HCT116 (cell line): ENCODE data around the gene R3HDM1. TPM values are rescaled to one million over a fixed set of nuclear protein-coding genes. Genes with fewer than 3 reads are reported as not detected.

Experiments
- ATAC-seq: fragments of 200-7000 bp; cut with Tn5 transposase; 2 replicates; pipeline ENCODE4 v1.9.1; 2020; ENCODE audit warnings: mild to moderate bottlenecking, moderate library complexity
- BruUV-seq: library from RNA; stranded (reverse); fragments of 400-500 nt; replicated peaks from 2 replicates; lab custom pipeline; 2021; lab: Mats Ljungman, UMichigan
- CTCF ChIA-PET: fragments of 300-600 bp; sonication (Branson Sonifier 250); formaldehyde crosslinking; loops from one replicate; lab custom pipeline; 2021; ENCODE audit warnings: antibody characterized with exemption; lab: Charles Lee
- POLR2A ChIA-PET: fragments of 300-600, 350-600 bp; sonication (Branson Sonifier 250); formaldehyde crosslinking; loops from one replicate; lab custom pipeline; 2021; ENCODE audit warnings: antibody characterized with exemption; lab: Charles Lee
- RAD21 ChIA-PET, 2 experiments: fragments of 300-600 bp; sonication (Branson Sonifier 250); formaldehyde crosslinking; loops; one replicate each; lab custom pipeline; 2023; ENCODE audit warnings: low total read pairs in 2 of 2; ENCODE audit not compliant: uncharacterized antibody in 2 of 2, unreplicated experiment in 2 of 2, low non-redundant PET in 1 of 2; lab: Charles Lee
- DNase-seq: peaks from one replicate; pipeline ENCODE4 v3.0.0-alpha.2; 2010; ENCODE audit warnings: low read depth, low spot score
- H2AFZ ChIP-seq: fragments of 200-600 bp; shearing (Covaris generic), sonication (generic); 2 replicates; pipeline ENCODE4 v1.6.1; 2017; ENCODE audit warnings: low read depth, mixed run types, mixed read lengths, antibody characterized with exemption, low read length; ENCODE audit not compliant: poor library complexity, severe bottlenecking
- H3K27ac ChIP-seq: 2 replicates; pipeline ENCODE4 v1.5.1; 2012; ENCODE audit warnings: low read depth, low read length
- H3K27me3 ChIP-seq: fragments of 200-600 bp; sonication (generic); 2 replicates; pipeline ENCODE4 v1.6.1; 2016; ENCODE audit warnings: mixed run types, low read length, mixed read lengths; ENCODE audit not compliant: insufficient read depth
- H3K36me3 ChIP-seq, 2 experiments: fragments of 200-500 bp in 1 of 2; fragments of 200-600 bp in 1 of 2; sonication (Bioruptor generic) in 1 of 2; sonication (generic) in 1 of 2; 2 replicates each; pipeline versions ENCODE4 v1.5.1 to v1.6.1; 2014 to 2016; ENCODE audit warnings: low read length in 2 of 2, inconsistent platforms in 1 of 2, mixed read lengths in 1 of 2, mixed run types in 1 of 2; ENCODE audit not compliant: insufficient read depth in 2 of 2, control insufficient read depth in 1 of 2
- H3K4me1 ChIP-seq, 2 experiments: fragments of 200-600 bp in 1 of 2; sonication (generic) in 1 of 2; 2 replicates each; pipeline versions ENCODE4 v1.5.1 to v1.6.1; 2012 to 2017; ENCODE audit warnings: low read length in 2 of 2, inconsistent platforms in 1 of 2, mild to moderate bottlenecking in 1 of 2, mixed read lengths in 1 of 2, mixed run types in 1 of 2, moderate library complexity in 1 of 2; ENCODE audit not compliant: insufficient read depth in 2 of 2, control insufficient read depth in 1 of 2
- H3K4me2 ChIP-seq: fragments of 200-600 bp; sonication (generic); 2 replicates; pipeline ENCODE4 v1.6.1; 2017; ENCODE audit warnings: mixed run types, low read length, mixed read lengths
- H3K4me3 ChIP-seq, 2 experiments: fragments of 200-600 bp in 1 of 2; sonication (generic) in 1 of 2; replicated peaks in 1 of 2; 2 replicates each; pipeline ENCODE4 v1.5.1; 2011 to 2016; ENCODE audit warnings: low read length in 2 of 2, control low read depth in 1 of 2, low read depth in 1 of 2, mild to moderate bottlenecking in 1 of 2, mixed read lengths in 1 of 2, mixed run types in 1 of 2
- H3K79me2 ChIP-seq: fragments of 200-600 bp; sonication (generic); 2 replicates; pipeline ENCODE4 v1.6.1; 2017; ENCODE audit warnings: mild to moderate bottlenecking, mixed run types, low read length, moderate library complexity, mixed read lengths; ENCODE audit not compliant: insufficient read depth
- H3K9ac ChIP-seq: fragments of 200-600 bp; sonication (generic); 2 replicates; pipeline ENCODE4 v1.6.1; 2016; ENCODE audit warnings: low read length, mixed read lengths
- H3K9me2 ChIP-seq: fragments of 200-600 bp; sonication (generic), shearing (Covaris generic); 2 replicates; pipeline ENCODE4 v1.6.1; 2017; ENCODE audit warnings: mixed run types, mild to moderate bottlenecking, moderate library complexity; ENCODE audit not compliant: insufficient read depth
- H3K9me3 ChIP-seq, 2 experiments: fragments of 200-500 bp in 1 of 2; fragments of 200-600 bp in 1 of 2; sonication (Bioruptor generic) in 1 of 2; sonication (generic) in 1 of 2; 2 replicates each; pipeline ENCODE4 v1.6.1; 2014 to 2017; ENCODE audit warnings: low read length in 2 of 2, mixed read lengths in 2 of 2, inconsistent platforms in 1 of 2, low read depth in 1 of 2, mild to moderate bottlenecking in 1 of 2, mixed run types in 1 of 2, moderate library complexity in 1 of 2; ENCODE audit not compliant: control insufficient read depth in 1 of 2, insufficient read depth in 1 of 2
- H4K20me1 ChIP-seq: fragments of 200-600 bp; sonication (generic), shearing (Covaris generic); 2 replicates; pipeline ENCODE4 v1.6.1; 2017; ENCODE audit warnings: mixed run types, mild to moderate bottlenecking, moderate library complexity; ENCODE audit not compliant: insufficient read depth
- CBX3 ChIP-seq: IDR thresholded peaks from 2 replicates; pipeline ENCODE4 v1.6.1; 2012; ENCODE audit warnings: low read depth
- CEBPB ChIP-seq: IDR thresholded peaks from 2 replicates; pipeline ENCODE4 v1.6.1; 2012; ENCODE audit warnings: low read depth
- ELF1 ChIP-seq: IDR thresholded peaks from 2 replicates; pipeline ENCODE4 v1.6.1; 2012; ENCODE audit warnings: low read depth, borderline replicate concordance
- EZH2phosphoT487 ChIP-seq: fragments of 200-600 bp; IDR thresholded peaks from 2 replicates; pipeline ENCODE4 v1.6.1; 2018; ENCODE audit warnings: antibody characterized with exemption, borderline replicate concordance
- FOSL1 ChIP-seq: IDR thresholded peaks from 2 replicates; pipeline ENCODE4 v1.6.1; 2012; ENCODE audit warnings: low read depth
- JUND ChIP-seq: IDR thresholded peaks from 2 replicates; pipeline ENCODE4 v1.6.1; 2012
- POLR2AphosphoS5 ChIP-seq: IDR thresholded peaks from 2 replicates; pipeline ENCODE4 v1.6.1; 2011; ENCODE audit warnings: mild to moderate bottlenecking, low read depth, low read length, moderate library complexity
- RAD21 ChIP-seq: IDR thresholded peaks from 2 replicates; pipeline ENCODE4 v1.6.1; 2012; ENCODE audit warnings: low read depth, mild to moderate bottlenecking
- SRF ChIP-seq: IDR thresholded peaks from 2 replicates; pipeline ENCODE4 v1.6.1; 2012; ENCODE audit warnings: low read depth
- YY1 ChIP-seq: IDR thresholded peaks from 2 replicates; pipeline ENCODE4 v1.6.1; 2011; ENCODE audit warnings: low read length, low read depth, moderate library complexity, mild to moderate bottlenecking; ENCODE audit not compliant: insufficient replicate concordance; ENCODE audit errors: extremely low read depth
- intact Hi-C: fragments of 100-400 bp; cut with micrococcal nuclease; formaldehyde crosslinking; loops from 2 replicates; pipeline ENCODE4 v1.10.0; 2022
- total RNA-seq: library from RNA; stranded (reverse); gene quantifications from one replicate; pipeline ENCODE4 v1.2.1, GENCODE V29; 2021; ENCODE audit not compliant: unreplicated experiment
- TF ChIP-seq, protein P1 (sequence below): IDR thresholded peaks from 2 replicates; pipeline ENCODE4 v1.6.1; 2011; ENCODE audit warnings: mild to moderate bottlenecking, low read length, moderate library complexity; ENCODE audit not compliant: insufficient replicate concordance; ENCODE audit errors: extremely low read depth
- TF ChIP-seq, protein P2 (sequence below): IDR thresholded peaks from 2 replicates; pipeline ENCODE4 v1.6.1; 2012; ENCODE audit warnings: low read depth

The R3HDM1 gene
- total RNA-seq, 1 experiment from 2014 or later, result 43.1 TPM

DNA sequence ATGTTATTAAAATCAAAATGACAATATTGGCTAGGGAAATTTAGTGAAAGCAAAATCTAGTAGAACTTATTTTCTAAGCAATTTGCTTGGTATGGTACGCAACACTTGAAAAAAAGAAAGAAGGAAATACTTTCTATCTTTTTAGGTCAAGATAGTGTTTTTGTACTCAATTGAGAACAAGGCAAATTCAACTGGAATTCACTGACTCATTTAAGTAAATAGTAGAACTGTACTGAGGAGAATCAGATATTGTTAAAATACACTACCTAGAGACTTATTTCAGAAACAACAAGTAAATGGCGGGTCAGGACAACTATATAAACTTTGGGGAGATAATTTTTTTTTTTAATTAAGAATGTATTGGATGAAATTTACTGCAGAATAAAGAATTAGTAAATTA lies 19.2 kb upstream of the R3HDM1 start:
- no peak for ATAC-seq
- ChIA-PET CTCF (no interaction called here), RAD21 (no interaction called here)

DNA sequence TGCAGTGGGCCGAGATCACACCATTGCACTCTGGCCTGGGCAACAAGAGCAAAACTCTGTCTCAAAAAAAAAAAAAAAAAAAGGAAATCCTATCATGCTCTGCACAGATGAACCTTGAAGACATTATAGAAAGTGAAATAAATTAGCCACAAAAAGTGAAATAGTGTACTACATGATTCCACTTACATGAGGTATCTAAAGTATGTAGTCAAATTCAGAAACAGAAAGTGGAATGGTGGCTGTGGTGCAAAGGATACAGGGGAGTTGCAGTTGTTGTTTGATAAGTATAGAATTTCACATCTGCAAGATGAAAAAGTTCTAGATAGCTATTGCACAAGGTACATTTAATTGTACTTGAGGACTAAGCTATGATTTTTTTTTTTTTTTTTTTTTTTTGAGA lies 5.5 kb upstream of the R3HDM1 start:
- CTCF ChIA-PET, result no interaction called here
- BruUV-seq, result no TSS peak
- no peaks in the 10 kb centered on the region for H3K9me2 ChIP-seq

More for the DNA sequence above, 19.2 kb upstream of the R3HDM1 start:
- POLR2A ChIA-PET, result no interaction called here
- DNase-seq, result no peak
- no TSS peak for BruUV-seq
- H3K79me2 ChIP-seq, result no peaks in the 10 kb centered on the region; the same call in 1 of the 2 replicates
- H3K9me3 ChIP-seq, result no peaks in the 10 kb centered on the region
- H4K20me1 ChIP-seq, result no peaks in the 10 kb centered on the region
- no peak overlapping the region for H3K9ac ChIP-seq
- no peaks in the 10 kb centered on the region for H3K4me1 ChIP-seq
- no peaks in the 10 kb centered on the region for H3K9me2 ChIP-seq
- TF ChIP-seq CBX3 (no peak), YY1 (no peak), FOSL1 (no peak), POLR2AphosphoS5 (no peak), EZH2phosphoT487 (no peak)
- TF ChIP-seq, protein P1, sequence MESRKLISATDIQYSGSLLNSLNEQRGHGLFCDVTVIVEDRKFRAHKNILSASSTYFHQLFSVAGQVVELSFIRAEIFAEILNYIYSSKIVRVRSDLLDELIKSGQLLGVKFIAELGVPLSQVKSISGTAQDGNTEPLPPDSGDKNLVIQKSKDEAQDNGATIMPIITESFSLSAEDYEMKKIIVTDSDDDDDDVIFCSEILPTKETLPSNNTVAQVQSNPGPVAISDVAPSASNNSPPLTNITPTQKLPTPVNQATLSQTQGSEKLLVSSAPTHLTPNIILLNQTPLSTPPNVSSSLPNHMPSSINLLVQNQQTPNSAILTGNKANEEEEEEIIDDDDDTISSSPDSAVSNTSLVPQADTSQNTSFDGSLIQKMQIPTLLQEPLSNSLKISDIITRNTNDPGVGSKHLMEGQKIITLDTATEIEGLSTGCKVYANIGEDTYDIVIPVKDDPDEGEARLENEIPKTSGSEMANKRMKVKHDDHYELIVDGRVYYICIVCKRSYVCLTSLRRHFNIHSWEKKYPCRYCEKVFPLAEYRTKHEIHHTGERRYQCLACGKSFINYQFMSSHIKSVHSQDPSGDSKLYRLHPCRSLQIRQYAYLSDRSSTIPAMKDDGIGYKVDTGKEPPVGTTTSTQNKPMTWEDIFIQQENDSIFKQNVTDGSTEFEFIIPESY, result no peak
- H3K36me3 ChIP-seq, result 0 out of 4 replicates have a peak, but pooled peaks cover 0 to 4% of the 10 kb centered on the region in 2 experiments
- H3K27me3 ChIP-seq, result no peaks in the 10 kb centered on the region
- no peak overlapping the region for H3K27ac ChIP-seq
- H2AFZ ChIP-seq, result no peak overlapping the region
- intact Hi-C loops, result no loop called here
- no peak overlapping the region for H3K4me3 ChIP-seq
- H3K4me2 ChIP-seq, result no peak overlapping the region

More for the DNA sequence above, 5.5 kb upstream of the R3HDM1 start:
- DNase-seq (no peak), ATAC-seq (no peak)
- ChIA-PET RAD21 (interaction anchor here in 1 of 2 experiments (0.7 kb wide), 1 partner anchor 261 kb away, joined by 3 read pairs; no protein-coding TSS in a partner anchor), POLR2A (no interaction called here)
- H3K4me1 ChIP-seq, result peaks cover 30 to 44% of the 10 kb centered on the region in 2 experiments
- H3K9ac ChIP-seq, result no peak overlapping the region
- no peak overlapping the region for H2AFZ ChIP-seq
- intact Hi-C loops, result no loop called here
- H3K27me3 ChIP-seq, result no peaks in the 10 kb centered on the region
- H3K9me3 ChIP-seq, result no peaks in the 10 kb centered on the region
- no peak overlapping the region for H3K4me2 ChIP-seq
- H3K4me3 ChIP-seq, result no peak overlapping the region
- no peak for TF ChIP-seq RAD21
- TF ChIP-seq EZH2phosphoT487, result no peak
- TF ChIP-seq JUND, result no peak
- TF ChIP-seq ELF1, result no peak
- no peak for TF ChIP-seq YY1
- TF ChIP-seq, protein P2, sequence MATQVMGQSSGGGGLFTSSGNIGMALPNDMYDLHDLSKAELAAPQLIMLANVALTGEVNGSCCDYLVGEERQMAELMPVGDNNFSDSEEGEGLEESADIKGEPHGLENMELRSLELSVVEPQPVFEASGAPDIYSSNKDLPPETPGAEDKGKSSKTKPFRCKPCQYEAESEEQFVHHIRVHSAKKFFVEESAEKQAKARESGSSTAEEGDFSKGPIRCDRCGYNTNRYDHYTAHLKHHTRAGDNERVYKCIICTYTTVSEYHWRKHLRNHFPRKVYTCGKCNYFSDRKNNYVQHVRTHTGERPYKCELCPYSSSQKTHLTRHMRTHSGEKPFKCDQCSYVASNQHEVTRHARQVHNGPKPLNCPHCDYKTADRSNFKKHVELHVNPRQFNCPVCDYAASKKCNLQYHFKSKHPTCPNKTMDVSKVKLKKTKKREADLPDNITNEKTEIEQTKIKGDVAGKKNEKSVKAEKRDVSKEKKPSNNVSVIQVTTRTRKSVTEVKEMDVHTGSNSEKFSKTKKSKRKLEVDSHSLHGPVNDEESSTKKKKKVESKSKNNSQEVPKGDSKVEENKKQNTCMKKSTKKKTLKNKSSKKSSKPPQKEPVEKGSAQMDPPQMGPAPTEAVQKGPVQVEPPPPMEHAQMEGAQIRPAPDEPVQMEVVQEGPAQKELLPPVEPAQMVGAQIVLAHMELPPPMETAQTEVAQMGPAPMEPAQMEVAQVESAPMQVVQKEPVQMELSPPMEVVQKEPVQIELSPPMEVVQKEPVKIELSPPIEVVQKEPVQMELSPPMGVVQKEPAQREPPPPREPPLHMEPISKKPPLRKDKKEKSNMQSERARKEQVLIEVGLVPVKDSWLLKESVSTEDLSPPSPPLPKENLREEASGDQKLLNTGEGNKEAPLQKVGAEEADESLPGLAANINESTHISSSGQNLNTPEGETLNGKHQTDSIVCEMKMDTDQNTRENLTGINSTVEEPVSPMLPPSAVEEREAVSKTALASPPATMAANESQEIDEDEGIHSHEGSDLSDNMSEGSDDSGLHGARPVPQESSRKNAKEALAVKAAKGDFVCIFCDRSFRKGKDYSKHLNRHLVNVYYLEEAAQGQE, result no peak
- no peak for TF ChIP-seq CEBPB
- TF ChIP-seq SRF, result no peak
- H3K79me2 ChIP-seq, result peaks cover 77% of the 10 kb centered on the region
- no peaks in the 10 kb centered on the region for H3K36me3 ChIP-seq
- no peaks in the 10 kb centered on the region; the same call in 1 of the 2 replicates for H4K20me1 ChIP-seq
- H3K27ac ChIP-seq, result no peak overlapping the region
